ENCODE measurements around the gene MANF. TPM values are rescaled to one million over a fixed set of nuclear protein-coding genes. Genes with fewer than 3 reads are reported as not detected.
A peak's percentile ranks its signal among the peaks of the same experiment; 100 is the strongest.

MANF gene
- total RNA-seq, 1 donor from 2014 or later, result 90.4 TPM

GRCh38 chr3:51390246-51391074 lies 5.4 kb downstream of the MANF start:
- peak; percentile 42 for DNase-seq (ENCODE audit: low spot score)

GRCh38 chr3:51391075-51391565 lies 6.0 kb downstream of the MANF start, which contains the start of gene RBM15B:
RBM15B (plus strand) TSS chr3:51391285; CDS start chr3:51391400, 115 bp downstream.
- peak; percentile 98 for DNase-seq (ENCODE audit: low spot score)

GRCh38 chr3:51391566-51392354 lies 6.7 kb downstream of the MANF start:
- peak; percentile 50 for DNase-seq (ENCODE audit: low spot score)

GRCh38 chr3:51392355-51393133 lies 7.5 kb downstream of the MANF start:
- no peak for DNase-seq (ENCODE audit: low spot score)

GRCh38 chr3:51393134-51393495 lies 8.0 kb downstream of the MANF start:
- DNase-seq (ENCODE audit: low spot score), result no peak

GRCh38 chr3:51393564-51393963 lies 8.5 kb downstream of the MANF start:
- no peak for DNase-seq (ENCODE audit: low spot score)

GRCh38 chr3:51394541-51394940 lies 9.4 kb downstream of the MANF start:
- no peak for DNase-seq (ENCODE audit: low spot score)

- no peak for DNase-seq (ENCODE audit: low spot score)
Observed at GRCh38 chr3:51395493-51396213, 10.6 kb downstream of the MANF start.

GRCh38 chr3:51396401-51396800 lies 11.3 kb downstream of the MANF start:
- DNase-seq (ENCODE audit: low spot score), result no peak

GRCh38 chr3:51397392-51397791 lies 12.3 kb downstream of the MANF start:
- DNase-seq (ENCODE audit: low spot score), result no peak

- no peak for DNase-seq (ENCODE audit: low spot score)
Observed at GRCh38 chr3:51398595-51399310, 13.7 kb downstream of the MANF start.

- peak; percentile 24 for DNase-seq (ENCODE audit: low spot score)
Observed at GRCh38 chr3:51400166-51400565, 15.1 kb downstream of the MANF start.

GRCh38 chr3:51401735-51402134 lies 16.6 kb downstream of the MANF start:
- DNase-seq (ENCODE audit: low spot score), result no peak

GRCh38 chr3:51403675-51404074 lies 18.6 kb downstream of the MANF start:
- no peak for DNase-seq (ENCODE audit: low spot score)

GRCh38 chr3:51408021-51408420 lies 22.9 kb downstream of the MANF start:
- DNase-seq (ENCODE audit: low spot score), result no peak

- no peak for DNase-seq (ENCODE audit: low spot score)
Observed at GRCh38 chr3:51408813-51409212, 23.7 kb downstream of the MANF start.

- DNase-seq (ENCODE audit: low spot score), result no peak
Observed at GRCh38 chr3:51422211-51422610, 37.1 kb downstream of the MANF start.

- no peak for DNase-seq (ENCODE audit: low spot score)
Observed at GRCh38 chr3:51426921-51427320, 41.8 kb downstream of the MANF start.

- DNase-seq (ENCODE audit: low spot score), result no peak
Observed at GRCh38 chr3:51429138-51429537, 44.0 kb downstream of the MANF start.

- DNase-seq (ENCODE audit: low spot score), result no peak
Observed at GRCh38 chr3:51434110-51434509, 49.0 kb downstream of the MANF start.
